Activated CD4-positive, CD25-positive, alpha-beta regulatory T cell treated with anti-CD3 and anti-CD28 coated beads, Interleukin-2, amount 50 U/mL, for 72 hours (primary cell): ENCODE measurements around the gene TMEM170B.

Experiments
- DNase-seq: peaks from one replicate; pipeline ENCODE4 v3.0.0; 2021

Gene TMEM170B

DNA sequence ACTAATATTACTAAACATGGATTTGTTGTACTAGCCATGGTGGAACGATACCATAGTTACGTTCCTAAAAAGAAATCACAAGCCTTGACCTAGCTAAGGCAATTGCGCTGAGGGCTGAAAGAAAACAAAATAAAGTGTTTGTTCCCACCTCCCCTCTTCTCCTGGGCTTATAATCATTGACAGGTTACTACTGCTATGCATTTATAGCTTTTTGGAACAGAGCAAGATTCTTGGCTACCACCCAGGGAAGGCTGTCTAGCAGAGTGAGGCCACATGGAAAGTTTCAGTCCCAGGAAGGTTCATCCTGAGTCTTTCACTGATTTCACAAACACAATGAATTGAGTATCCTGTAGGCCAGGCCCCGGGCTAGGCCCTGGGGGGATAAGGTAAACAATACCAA is 84.6 kb downstream of the TMEM170B start:
- DNase-seq: no peak

DNA sequence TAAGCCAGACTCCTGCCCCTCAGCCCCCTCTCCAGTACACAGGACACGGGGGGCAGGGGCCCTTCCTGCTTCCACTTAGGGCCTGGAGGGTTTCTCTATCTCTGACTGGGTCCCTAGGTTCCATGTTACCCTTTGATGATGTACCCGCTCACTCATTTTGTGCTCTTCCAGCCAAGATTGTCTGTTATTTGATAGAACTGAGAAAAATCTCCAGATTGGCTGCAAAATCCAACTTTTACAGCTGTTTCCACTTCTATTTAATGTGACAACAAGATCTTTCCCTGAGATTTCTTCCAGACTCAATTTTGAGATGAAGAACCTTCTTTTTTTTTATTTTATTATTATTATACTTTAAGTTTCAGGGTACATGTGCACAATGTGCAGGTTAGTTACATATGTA is 85.7 kb downstream of the TMEM170B start:
- no peak for DNase-seq

DNA sequence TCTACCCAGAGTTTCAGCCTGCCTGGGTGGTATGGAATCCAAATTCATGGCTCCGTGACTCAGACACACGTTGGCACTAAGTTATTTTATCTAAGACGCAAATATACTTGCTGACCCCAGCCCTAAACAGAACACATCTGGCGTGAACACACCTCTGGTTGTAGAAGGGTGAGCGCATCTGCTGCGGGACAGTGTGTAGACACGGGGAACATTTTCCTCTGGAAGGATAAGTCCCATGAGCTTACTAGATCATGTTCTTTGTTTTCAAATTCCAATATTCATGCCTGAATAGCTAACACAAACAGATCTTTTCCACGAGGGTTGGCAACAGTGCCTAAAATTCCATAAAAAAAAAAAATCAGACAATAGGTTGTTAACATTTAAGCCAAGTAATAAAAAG is 87.8 kb downstream of the TMEM170B start:
- DNase-seq: no peak

DNA sequence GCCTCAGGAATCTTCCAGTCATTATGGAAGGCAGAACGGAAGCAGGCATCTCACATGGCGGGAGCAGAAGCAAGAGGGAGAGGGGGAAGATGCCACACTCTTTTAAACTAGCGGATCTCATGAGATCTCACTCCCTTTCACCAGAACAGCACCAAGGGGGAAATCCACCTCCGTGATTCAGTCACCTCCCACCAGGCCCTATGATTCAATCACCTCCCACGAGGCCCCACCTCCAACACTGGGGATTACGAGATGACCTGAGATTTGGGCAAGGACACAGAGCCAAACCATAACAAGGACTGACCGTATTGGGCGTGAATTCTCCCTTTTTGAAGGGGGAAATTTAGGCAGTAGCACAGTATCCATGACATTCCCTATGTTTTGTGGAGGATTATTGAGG is 88.8 kb downstream of the TMEM170B start:
- no peak for DNase-seq

DNA sequence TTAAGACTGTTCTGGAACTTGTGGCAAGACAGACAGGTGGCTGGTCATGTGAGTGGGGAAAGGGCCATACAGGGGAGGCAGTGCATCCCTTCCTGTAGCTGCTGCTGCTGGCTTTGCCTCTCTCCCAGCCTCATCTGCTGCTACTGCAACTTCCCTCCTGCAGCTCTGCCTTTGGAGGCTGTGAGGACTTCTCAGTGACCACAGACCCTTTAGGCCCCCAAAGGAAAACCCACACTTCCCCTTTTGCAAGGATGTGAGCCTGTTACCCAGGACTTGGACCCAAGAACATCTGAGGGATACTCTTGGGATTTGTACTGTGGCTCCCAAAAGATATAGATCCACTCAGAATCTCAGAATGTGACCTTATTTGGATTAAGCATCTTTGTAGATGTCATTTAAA is 91.0 kb downstream of the TMEM170B start:
- no peak for DNase-seq

DNA sequence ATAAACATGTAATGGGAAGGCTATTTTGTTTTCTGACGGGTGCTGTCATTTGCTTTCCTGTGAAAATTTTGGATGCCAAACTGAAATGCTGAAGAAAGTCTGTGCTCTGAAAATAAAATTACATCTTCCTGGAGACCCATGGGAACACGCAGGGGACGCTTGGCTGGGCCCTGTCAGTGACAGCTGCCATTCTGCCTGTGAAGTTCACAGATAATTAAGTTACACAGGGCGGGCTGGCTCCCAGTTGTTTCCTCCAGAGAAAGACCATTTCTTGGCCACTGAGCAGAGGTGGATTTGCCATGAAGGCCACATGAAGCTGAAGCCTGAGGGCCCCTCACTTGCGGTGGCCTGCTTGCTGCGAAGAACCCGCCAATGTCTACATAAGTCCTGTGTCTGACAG is 93.5 kb downstream of the TMEM170B start:
- no peak for DNase-seq

DNA sequence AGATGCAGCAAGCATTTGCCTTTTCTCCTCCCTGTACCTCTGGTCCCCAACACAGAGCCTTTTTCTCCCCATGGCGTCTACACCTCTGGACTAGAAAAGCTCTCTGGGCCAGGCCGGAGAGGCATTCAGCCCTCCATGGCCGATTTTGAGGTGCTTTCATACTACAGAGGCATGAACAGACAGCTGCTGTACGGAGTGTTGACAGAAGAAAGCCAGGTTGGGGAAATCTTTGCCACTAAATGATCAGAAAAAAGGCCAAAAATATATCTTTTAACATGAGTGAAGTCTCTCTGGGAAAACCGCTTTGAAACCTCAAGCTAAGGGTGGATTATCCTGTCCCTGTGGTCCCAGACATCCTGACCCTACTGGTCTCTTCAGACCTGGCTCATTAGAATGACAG is 94.0 kb downstream of the TMEM170B start:
- DNase-seq: no peak

DNA sequence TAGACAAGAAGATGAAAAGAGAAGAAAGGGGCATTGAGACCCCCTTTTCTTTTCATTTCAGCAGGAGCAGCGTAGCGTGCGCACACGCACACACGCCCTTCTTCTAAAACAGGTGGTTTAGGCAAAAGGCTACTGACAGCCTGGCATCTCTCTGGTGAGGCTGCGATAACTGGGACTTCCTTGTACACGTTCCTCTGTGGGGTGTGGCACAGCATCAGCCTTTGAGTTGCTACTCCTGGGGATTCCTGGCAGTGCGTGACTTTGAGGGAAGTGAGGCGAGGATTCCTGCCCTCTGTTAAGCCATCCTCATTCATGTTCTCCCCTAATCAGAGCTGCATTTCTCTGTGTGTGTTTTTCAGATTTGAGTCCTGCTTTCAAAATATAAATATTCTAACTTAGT is 94.7 kb downstream of the TMEM170B start:
- no peak for DNase-seq

DNA sequence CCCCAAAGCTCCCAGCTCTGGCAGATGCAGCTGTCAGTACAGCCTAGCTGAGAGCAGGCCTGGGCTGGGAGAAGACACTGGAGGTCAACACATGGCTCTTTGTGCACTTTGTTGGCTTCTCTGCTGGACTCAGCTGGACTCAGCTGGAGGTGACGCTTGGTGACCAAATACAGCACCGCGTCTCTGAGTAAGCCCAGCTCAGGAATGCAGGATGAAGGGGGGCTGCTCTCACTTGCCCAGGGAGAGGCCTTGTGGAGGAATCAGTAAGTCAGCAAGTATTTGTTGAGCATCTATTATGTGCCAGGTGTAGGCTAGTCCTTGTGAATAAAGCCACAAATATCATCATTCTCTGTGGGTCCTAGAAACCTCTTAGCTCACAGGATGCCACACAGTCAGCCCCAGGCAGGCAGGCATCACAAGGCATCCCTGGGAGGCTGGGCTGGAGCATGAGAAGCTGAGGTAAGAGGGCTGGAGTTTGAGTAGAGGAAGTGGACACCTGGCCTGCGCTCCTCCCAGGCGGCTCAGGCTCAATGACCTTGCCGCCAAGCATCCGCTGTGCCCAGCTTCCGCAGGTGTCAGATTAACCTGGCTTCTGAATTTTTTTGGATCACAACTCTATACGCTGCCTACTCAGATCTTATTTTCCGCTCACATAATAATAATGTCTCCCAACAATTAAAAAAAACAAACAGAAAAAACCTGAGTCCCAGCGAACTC is 95.4 kb downstream of the TMEM170B start:
- DNase-seq: no peak
